PC-3 (cell line): ENCODE data around the gene METAP1D. TPM values are rescaled to one million over a fixed set of nuclear protein-coding genes. Genes with fewer than 3 reads are reported as not detected.

ENCODE experiments used
- ATAC-seq: fragments of 200-7000 bp; cut with Tn5 transposase; 2 replicates; pipeline ENCODE4 v1.9.1; 2020; ENCODE audit warnings: mild to moderate bottlenecking, moderate library complexity
- BruUV-seq: library from RNA; stranded (reverse); fragments of 400-500 nt; replicated peaks from 2 replicates; lab custom pipeline; 2021; lab: Mats Ljungman, UMichigan
- CTCF ChIA-PET: fragments of 300-600 bp; sonication (Branson Sonifier 250); formaldehyde crosslinking; loops from one replicate; lab custom pipeline; 2022; ENCODE audit warnings: antibody characterized with exemption; lab: Charles Lee
- POLR2A ChIA-PET: fragments of 300-600 bp; sonication (Branson Sonifier 250); formaldehyde crosslinking; loops from one replicate; lab custom pipeline; 2022; ENCODE audit warnings: antibody characterized with exemption; ENCODE audit not compliant: unreplicated experiment; lab: Charles Lee
- DNase-seq: peaks from one replicate; pipeline ENCODE4 v3.0.0-alpha.2; 2015
- H2AFZ ChIP-seq: fragments of 300-600 bp; sonication (generic); 2 replicates; pipeline ENCODE4 v1.6.0; 2016; ENCODE audit warnings: antibody characterized with exemption, low read length
- H3F3A ChIP-seq: fragments of 300-600 bp; sonication (generic); one replicate; pipeline ENCODE4 v1.6.0; 2017; ENCODE audit warnings: antibody characterized with exemption, low read length, control low read depth, mild to moderate bottlenecking; ENCODE audit not compliant: unreplicated experiment
- H3K27ac ChIP-seq: fragments of 300-600 bp; sonication (generic); 2 replicates; pipeline ENCODE4 v1.5.1; 2016; ENCODE audit warnings: mild to moderate bottlenecking, low read length
- H3K27me3 ChIP-seq: fragments of 300-600 bp; sonication (generic); 2 replicates; pipeline ENCODE4 v1.6.1; 2016; ENCODE audit warnings: low read length, mixed read lengths
- H3K36me3 ChIP-seq: fragments of 300-600 bp; sonication (generic); 2 replicates; pipeline ENCODE4 v1.6.1; 2016; ENCODE audit warnings: low read depth, mixed run types, low read length, mixed read lengths
- H3K4me1 ChIP-seq: fragments of 300-600 bp; sonication (generic); 2 replicates; pipeline ENCODE4 v1.5.1; 2016; ENCODE audit warnings: low read length; ENCODE audit not compliant: insufficient read depth
- H3K4me2 ChIP-seq: fragments of 300-600 bp; sonication (generic); 2 replicates; pipeline ENCODE4 v1.6.0; 2016; ENCODE audit warnings: low read length
- H3K4me3 ChIP-seq: fragments of 300-600 bp; sonication (generic); 2 replicates; pipeline ENCODE4 v1.5.1; 2016; ENCODE audit warnings: mild to moderate bottlenecking, low read length, mixed read lengths
- H3K79me2 ChIP-seq: fragments of 300-600 bp; sonication (generic); 2 replicates; pipeline ENCODE4 v1.6.1; 2017; ENCODE audit warnings: low read length, mixed read lengths
- H3K9ac ChIP-seq: fragments of 300-600 bp; sonication (generic); 2 replicates; pipeline ENCODE4 v1.6.0; 2016; ENCODE audit warnings: mild to moderate bottlenecking, low read length
- H3K9me2 ChIP-seq: fragments of 300-600 bp; sonication (generic); replicated peaks from 2 replicates; pipeline ENCODE4 v1.6.1; 2016; ENCODE audit warnings: mixed run types, low read length, mixed read lengths
- H3K9me3 ChIP-seq: fragments of 300-600 bp; sonication (generic); 2 replicates; pipeline ENCODE4 v1.6.1; 2016; ENCODE audit warnings: low read length, mixed read lengths
- H4K20me1 ChIP-seq: fragments of 300-600 bp; sonication (generic); 2 replicates; pipeline ENCODE4 v1.6.1; 2016; ENCODE audit warnings: low read length, mixed read lengths
- EZH2 ChIP-seq: fragments of 300-600 bp; sonication (generic); IDR thresholded peaks from one replicate; pipeline ENCODE4 v1.6.1; 2017; ENCODE audit warnings: antibody characterized with exemption, mild to moderate bottlenecking, low read length; ENCODE audit not compliant: unreplicated experiment
- EZH2phosphoT487 ChIP-seq: fragments of 300-600 bp; sonication (generic); IDR thresholded peaks from 2 replicates; pipeline ENCODE4 v1.6.1; 2018; ENCODE audit warnings: mild to moderate bottlenecking, antibody characterized with exemption, low read length, borderline replicate concordance
- intact Hi-C: fragments of 100-400 bp; cut with micrococcal nuclease; formaldehyde crosslinking; loops from 2 replicates; pipeline ENCODE4 v1.9.0; 2023
- total RNA-seq: library from RNA; depleted of rRNA; stranded (reverse); fragments of >200 nt; gene quantifications from 2 replicates; pipeline ENCODE4 v1.2.3, GENCODE V29; 2014
- TF ChIP-seq, protein P1 (sequence below): fragments of 300-600 bp; sonication (generic); conservative IDR thresholded peaks from 2 replicates; pipeline ENCODE4 v1.5.1; 2017; ENCODE audit warnings: antibody characterized with exemption, low read depth, mild to moderate bottlenecking, low read length

The METAP1D gene
- total RNA-seq, 1 experiment from 2014 or later, result 12.0 TPM

- ATAC-seq, result no peak
- ChIA-PET CTCF (interaction anchor here (0.9 kb wide), 1 partner anchor 142 kb away, joined by 4 read pairs; no protein-coding TSS in a partner anchor), POLR2A (no interaction called here)
- Histone ChIP-seq H3K9ac (no peak overlapping the region), H3K4me3 (no peak overlapping the region), H3K27me3 (no peaks in the 10 kb centered on the region), H3K9me2 (no peaks in the 10 kb centered on the region), H3K79me2 (no peaks in the 10 kb centered on the region), H4K20me1 (no peaks in the 10 kb centered on the region), H2AFZ (no peak overlapping the region), H3K36me3 (peaks cover 19% of the 10 kb centered on the region; the same call in 1 of the 2 replicates), H3K4me1 (no peaks in the 10 kb centered on the region), H3F3A (peaks cover 5% of the 10 kb centered on the region), H3K4me2 (no peak overlapping the region), H3K27ac (no peak overlapping the region), H3K9me3 (no peaks in the 10 kb centered on the region)
- no peak for DNase-seq
- BruUV-seq, result no TSS peak
- intact Hi-C loops, result no loop called here
- TF ChIP-seq EZH2 (no peak), EZH2phosphoT487 (no peak)
- TF ChIP-seq, protein P1, sequence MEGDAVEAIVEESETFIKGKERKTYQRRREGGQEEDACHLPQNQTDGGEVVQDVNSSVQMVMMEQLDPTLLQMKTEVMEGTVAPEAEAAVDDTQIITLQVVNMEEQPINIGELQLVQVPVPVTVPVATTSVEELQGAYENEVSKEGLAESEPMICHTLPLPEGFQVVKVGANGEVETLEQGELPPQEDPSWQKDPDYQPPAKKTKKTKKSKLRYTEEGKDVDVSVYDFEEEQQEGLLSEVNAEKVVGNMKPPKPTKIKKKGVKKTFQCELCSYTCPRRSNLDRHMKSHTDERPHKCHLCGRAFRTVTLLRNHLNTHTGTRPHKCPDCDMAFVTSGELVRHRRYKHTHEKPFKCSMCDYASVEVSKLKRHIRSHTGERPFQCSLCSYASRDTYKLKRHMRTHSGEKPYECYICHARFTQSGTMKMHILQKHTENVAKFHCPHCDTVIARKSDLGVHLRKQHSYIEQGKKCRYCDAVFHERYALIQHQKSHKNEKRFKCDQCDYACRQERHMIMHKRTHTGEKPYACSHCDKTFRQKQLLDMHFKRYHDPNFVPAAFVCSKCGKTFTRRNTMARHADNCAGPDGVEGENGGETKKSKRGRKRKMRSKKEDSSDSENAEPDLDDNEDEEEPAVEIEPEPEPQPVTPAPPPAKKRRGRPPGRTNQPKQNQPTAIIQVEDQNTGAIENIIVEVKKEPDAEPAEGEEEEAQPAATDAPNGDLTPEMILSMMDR, result no peak
These were observed 14.7 kb upstream of the METAP1D start for GRCh38 chr2:171985076-171985475.

DNA sequence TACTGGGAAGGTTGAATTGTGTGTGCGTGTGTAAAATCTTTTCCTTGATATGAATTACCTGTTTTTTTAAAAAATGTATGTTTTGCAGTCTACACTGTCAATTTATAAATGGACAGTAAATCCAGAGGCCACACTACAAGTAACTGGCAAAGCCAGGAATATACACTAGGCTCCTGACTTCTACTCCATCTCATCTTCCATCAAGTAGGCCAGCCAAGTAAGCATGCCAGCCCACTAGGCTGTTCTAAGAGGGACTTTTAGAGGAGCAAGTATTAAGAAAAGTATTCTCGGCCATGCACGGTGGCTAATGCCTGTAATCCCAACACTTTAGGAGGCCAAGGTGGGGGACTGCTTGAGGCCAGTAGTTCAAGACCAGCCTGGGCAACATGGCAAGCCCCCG lies 13.0 kb upstream of the METAP1D start:
- H4K20me1 ChIP-seq, result no peaks in the 10 kb centered on the region
- no peak overlapping the region for H3K27ac ChIP-seq
- H3K79me2 ChIP-seq, result no peaks in the 10 kb centered on the region
- ChIA-PET CTCF (no interaction called here), POLR2A (no interaction called here)
- H3K4me2 ChIP-seq, result no peak overlapping the region
- H3K9me2 ChIP-seq, result no peaks in the 10 kb centered on the region
- H3K4me1 ChIP-seq, result no peaks in the 10 kb centered on the region
- no peak for ATAC-seq
- H3K36me3 ChIP-seq, result peaks cover 12% of the 10 kb centered on the region; the same call in 1 of the 2 replicates
- BruUV-seq, result no TSS peak
- TF ChIP-seq EZH2phosphoT487 (no peak), EZH2 (no peak)
- TF ChIP-seq, protein P1, result no peak
- no peak overlapping the region for H3K9ac ChIP-seq
- no peak for DNase-seq
- intact Hi-C loops, result no loop called here
- H2AFZ ChIP-seq, result no peak overlapping the region
- no peak overlapping the region for H3K4me3 ChIP-seq
- no peaks in the 10 kb centered on the region for H3K27me3 ChIP-seq
- no peaks in the 10 kb centered on the region for H3K9me3 ChIP-seq
- H3F3A ChIP-seq, result peaks cover 5% of the 10 kb centered on the region

GRCh38 chr2:171991027-171991426 lies 8.7 kb upstream of the METAP1D start:
- DNase-seq, result no peak
- TF ChIP-seq EZH2phosphoT487, result no peak
- TF ChIP-seq, protein P1, result no peak
- no peak for TF ChIP-seq EZH2
- no peaks in the 10 kb centered on the region for H3K4me1 ChIP-seq
- BruUV-seq, result no TSS peak
- no peaks in the 10 kb centered on the region for H4K20me1 ChIP-seq
- no peak for ATAC-seq
- no peaks in the 10 kb centered on the region for H3K9me3 ChIP-seq
- H3K36me3 ChIP-seq, result no peaks in the 10 kb centered on the region
- H3F3A ChIP-seq, result no peaks in the 10 kb centered on the region
- H3K79me2 ChIP-seq, result no peaks in the 10 kb centered on the region
- no peak overlapping the region for H3K4me2 ChIP-seq
- no peak overlapping the region for H2AFZ ChIP-seq
- CTCF ChIA-PET, result no interaction called here
- no peak overlapping the region for H3K4me3 ChIP-seq
- H3K27ac ChIP-seq, result no peak overlapping the region
- intact Hi-C loops, result no loop called here
- POLR2A ChIA-PET, result interaction anchor here (0.6 kb wide), 1 partner anchor 288 kb away, joined by 4 read pairs; no protein-coding TSS in a partner anchor
- H3K9me2 ChIP-seq, result no peaks in the 10 kb centered on the region
- no peaks in the 10 kb centered on the region for H3K27me3 ChIP-seq
- H3K9ac ChIP-seq, result no peak overlapping the region
